NCI-H1694 (cell line): ENCODE measurements around the gene POU6F2.
A peak's percentile ranks its signal among the peaks of the same experiment; 100 is the strongest.
"Not testable (repeated sequence)": the region's sequence is repeated elsewhere in the genome, so short reads cannot be mapped to it uniquely, and the experiment has no call there.

Experiments
- DNase-seq: peaks from one replicate; lab custom pipeline; 2025; lab: John Stamatoyannopoulos, UW

The POU6F2 gene

DNA sequence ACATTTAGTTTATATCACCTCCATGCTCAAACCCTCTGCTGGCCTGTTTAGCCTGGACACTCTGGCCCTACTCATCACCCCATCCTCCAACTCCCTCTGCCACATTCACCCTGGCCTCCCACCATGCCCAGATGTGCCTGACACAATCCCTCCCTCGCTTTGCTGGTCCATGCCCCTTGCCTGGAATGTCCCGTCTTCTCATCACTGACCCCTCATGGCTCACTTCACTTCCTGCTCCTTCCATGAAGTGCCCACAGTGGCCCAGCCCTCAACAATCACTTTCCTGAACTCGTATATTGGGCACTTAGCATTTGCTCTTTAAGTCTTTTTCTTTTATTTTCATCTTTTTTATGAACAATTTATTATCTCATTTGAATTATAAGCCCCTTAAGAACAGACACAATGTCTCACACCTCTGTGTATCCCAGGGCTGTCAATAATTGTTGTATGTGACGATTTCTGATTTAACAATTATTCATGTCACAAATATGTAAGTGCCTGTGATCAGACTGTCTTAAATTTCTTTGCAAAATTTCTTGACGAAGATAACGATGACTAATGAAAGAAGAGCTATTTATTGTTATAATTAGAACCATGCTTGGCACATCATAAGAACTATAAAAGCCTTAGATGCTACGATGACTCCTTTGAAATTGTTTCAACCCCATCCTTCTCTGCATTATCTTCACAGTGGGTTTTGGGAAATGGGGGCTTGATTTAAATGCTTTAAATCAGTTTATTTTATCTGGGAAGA lies 378.6 kb downstream of the POU6F2 start:
- no peak for DNase-seq

DNA sequence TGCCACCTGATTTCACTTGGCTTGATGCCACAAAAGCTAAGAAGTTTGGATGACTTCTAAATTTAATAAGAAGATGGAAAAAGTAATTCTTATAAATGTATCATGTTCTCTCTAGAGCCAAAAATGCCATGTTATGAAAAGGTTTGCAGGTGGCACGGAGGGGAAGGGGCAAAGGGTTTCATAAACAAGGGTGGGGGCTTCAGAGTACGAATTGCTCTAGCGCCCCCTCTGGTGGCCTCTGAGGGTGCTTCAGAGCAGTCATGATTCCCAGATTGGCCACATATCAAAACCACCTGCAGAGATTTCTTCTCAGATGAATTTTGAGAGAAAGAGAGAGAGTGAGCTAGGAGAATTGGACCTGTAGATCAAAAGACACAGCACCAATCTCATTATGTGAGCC lies 379.9 kb downstream of the POU6F2 start:
- no peak for DNase-seq

DNA sequence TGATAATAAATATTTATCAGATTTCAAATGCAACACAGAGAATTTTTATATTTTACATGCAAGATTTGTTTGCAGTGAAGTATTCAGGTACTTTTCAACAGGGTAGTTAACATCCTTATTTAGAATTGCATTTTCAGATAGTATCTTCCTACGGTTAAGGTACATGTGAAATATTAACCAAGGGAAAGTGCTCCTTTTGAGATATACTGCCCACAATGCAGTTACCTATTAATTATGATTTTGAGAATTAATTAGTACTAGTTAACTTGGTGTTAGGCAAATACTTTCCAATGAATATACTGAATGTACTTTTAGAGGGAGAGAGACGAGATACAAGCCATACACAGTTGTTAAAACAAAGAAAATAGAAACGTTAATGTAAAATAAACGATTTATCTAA lies 382.3 kb downstream of the POU6F2 start:
- DNase-seq = no peak

DNA sequence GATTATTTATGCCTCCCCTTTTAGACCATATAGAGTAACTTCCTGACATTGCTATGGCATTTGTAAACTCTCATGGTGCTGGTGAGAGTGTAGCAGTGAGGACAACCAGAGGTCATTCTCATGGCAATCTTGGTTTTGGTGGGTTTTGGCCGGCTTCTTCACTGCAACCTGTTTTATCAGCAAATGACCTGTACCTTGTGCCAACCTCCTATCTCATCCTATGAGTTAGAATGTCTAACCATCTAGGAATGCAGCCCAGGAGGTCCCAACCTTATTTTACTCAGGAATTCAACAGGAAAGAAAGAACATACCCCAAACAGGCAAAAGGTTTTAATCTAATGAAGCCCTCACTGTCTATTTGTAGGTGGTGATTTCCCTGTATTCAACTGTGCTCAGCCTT lies 383.1 kb downstream of the POU6F2 start:
- DNase-seq = no peak

DNA sequence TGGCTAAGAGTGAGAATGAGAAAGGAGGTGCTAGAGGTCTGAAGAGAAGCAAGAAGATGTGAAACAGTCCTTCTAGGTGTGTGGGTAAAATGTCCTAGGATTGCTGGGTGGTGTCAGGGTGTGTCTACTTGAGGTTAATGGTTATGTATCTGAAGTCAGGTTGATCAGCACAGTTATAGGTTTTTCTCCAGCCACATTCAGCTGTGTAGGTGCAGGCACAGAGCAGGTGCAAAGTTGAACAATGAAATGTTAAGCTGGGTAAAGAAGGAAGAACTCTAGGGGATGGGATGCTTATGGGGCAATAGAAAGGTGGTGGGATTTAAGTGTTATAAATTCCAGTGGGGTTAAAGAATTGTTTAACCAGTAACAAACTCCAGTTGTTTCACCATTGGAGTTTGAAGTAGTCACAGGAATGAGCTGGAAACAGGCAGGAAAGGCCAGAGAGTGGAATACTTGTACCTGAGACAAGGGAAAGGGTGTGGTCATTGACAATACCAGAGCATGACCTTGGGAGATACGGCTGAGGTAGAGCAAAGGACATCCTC lies 388.1 kb downstream of the POU6F2 start:
- no peak for DNase-seq

DNA sequence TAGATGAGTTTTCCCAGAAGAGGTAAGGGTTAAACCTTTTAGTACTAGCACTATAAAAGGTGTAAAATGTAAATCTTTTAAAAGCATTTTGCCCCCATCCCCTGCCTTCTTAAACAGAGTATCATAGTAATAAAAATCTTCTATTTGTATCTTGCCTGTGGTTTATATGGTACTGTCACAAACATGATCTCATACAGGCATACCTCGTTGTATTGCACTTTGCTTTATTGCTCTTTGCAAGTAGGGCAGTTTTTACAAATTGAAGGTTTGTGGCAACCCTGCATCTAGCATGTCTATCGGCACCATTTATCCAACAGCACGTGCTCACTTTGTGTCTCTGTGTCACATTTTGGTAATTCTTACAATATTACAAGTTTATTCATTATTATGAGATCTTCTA lies 389.7 kb downstream of the POU6F2 start:
- DNase-seq = no peak

DNA sequence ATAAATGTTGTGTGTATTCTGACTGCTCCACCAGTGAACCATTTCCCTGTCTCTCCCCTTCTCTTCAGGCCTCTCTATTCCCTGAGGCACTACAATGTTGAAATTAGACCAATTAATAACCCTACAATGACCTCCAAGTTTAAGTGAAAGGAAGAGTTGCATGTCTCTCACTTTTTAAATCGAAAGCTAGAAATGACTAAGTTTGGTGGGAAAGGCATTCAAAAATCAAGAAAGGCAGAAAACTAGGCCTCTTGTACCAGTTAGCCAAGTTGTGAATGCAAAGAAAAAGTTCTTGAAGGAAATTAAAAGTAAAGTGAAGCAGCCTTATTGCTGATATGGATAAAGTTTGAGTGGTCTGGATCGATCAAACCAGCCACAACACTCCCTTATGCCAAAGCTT lies 390.2 kb downstream of the POU6F2 start:
- DNase-seq = no peak

DNA sequence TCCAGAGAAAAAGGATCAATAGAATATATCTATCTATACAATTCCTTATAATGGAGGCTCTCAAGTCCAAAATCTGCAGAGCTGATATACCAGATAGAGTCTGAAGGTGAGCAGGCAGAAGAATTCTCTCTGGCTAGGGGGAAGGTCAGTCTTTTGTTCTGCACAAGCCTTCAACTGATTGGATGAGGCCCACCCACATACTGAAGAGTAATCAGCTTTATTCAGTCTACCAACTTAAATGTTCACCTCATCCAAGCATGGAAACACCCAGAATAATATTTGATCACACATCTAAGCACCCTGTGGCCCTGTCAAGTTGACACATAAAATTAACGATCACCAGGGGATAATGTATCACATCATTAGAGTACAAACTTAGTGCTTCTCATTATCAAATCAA lies 394.7 kb downstream of the POU6F2 start:
- no peak for DNase-seq

DNA sequence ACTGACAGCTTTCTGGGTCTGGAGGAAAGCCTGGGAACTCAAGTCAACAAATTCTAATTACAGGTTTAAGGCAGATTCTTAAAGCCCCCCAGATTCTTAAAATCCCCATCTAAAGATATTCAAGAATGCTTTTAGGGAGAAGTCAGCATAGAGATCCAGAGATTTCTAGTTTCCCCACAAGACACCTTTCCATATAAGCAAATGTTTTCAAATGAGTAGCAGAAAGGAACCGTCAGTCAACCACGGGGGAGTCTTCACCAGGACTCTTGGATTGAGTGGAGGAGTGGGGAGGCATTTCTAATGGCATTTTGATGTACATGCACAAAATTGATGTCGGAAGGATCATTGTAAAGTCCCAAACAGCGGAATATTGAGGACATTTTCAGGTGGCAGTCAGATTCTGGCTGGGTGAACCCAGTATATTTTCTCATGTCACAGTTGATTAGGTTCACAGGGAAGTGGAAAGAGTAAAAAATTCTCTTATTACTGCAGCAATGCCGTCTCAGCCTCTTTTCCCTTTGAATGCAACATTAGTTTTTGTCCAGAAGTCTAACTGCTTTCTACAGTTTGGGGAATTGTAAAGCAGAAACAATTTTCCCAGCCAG lies 396.8 kb downstream of the POU6F2 start:
- DNase-seq = no peak

DNA sequence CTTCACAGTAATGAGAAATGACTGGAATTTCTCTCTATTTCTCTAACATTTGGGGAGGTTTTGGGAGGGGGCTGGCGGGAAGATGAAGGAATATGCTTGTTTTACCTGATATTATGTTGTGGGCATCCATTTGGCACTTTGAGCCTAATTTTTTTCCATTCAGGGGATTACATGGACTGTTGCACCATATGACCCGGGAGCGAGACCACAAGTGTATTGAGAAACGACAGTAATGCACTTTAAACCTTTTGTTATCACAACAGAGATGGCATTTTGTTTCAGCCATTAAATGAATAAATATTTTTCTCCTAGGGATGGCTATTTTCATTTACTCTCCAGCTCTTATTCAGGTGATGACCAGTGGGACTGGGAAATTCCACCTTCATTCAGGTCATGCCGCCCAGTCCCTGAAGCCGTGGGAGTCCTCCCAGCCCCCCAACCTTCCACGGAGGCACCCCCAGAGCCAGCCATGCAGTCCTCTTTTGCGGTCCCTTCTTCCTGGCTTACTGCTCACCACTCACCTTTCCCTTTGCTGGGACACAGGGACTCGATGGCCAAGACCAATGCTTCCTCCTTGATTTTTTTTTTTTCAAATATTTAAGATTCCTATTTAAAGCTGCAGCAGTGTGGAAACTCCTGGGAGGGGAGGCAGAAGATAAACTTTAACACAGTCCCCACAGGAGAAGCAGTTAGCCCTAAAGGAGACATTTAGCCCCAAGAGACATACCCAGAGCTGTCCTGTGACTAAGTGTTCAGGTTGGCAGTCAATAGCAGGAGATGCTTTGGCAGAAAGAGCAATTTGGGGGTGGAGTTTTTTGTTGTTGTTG lies 397.6 kb downstream of the POU6F2 start:
- DNase-seq = no peak

DNA sequence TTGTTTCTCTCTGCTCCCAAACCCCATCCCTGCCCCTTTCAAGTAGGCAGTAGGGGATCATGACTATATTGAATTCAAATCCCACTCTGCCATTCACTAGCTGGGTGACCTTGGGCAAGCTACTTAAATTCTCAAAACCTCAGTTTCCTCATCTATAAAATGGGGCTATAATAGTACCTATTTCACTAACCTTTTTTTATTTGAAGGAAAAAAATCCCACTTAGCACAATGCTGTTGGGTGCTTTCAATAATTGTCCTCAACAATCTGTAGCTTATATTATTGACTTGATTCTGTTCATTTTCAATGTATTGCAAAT lies 398.1 kb downstream of the POU6F2 start:
- DNase-seq = no peak

DNA sequence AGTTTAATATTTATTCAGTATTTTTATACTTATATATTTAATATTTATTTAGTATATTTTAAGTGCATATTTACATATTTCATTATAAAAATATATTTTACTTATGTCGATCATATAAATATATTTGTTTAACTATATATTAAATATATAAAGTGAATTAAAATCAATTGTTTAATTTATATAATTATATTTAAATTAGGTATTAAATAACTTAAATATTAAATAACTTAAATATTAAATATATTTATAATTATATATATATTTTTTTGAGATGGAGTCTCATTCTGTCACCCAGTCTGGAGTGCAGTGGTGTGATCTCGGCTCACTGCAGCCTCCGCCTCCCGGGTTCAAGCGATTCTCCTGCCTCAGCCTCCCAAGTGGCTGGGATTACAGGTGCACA lies 399.2 kb downstream of the POU6F2 start:
- DNase-seq = not testable (repeated sequence)

DNA sequence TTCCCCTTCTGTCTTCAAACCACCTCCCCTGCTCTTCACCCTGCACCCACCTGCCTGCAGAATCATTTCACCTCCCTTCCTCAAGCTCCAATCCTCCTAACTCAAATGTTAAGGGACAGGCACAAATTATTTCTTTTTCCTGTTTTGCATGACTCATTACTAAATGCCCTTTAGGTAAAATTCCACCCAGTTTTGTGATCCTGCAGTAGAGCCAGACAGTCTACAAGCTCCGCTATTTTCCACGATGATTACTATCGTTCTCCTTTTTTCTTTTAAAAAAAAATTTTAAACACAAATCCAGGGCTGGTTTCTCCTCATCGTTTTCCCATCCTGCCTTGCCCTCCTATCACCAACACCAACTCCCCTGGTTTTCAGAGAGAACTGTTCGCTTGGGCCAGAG lies 401.7 kb downstream of the POU6F2 start:
- no peak for DNase-seq

DNA sequence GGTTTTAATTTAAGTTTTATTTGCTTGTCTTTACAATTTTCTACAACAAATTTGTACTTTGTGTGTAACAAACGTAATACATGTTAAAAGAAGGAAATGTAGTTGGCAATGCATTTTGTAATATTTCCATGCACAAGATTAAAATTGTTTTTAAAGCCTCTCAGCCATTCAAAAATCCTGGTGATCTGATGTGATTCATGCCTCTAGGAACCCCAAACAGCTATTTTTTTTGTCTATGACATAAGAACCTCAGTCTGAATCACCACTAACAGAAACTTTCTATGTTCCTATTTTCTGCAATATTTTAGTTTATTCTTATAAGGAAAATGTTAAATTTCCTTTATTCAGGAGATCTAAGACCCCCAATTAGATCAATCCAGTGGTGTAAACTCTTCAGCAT lies 405.4 kb downstream of the POU6F2 start:
- no peak for DNase-seq

DNA sequence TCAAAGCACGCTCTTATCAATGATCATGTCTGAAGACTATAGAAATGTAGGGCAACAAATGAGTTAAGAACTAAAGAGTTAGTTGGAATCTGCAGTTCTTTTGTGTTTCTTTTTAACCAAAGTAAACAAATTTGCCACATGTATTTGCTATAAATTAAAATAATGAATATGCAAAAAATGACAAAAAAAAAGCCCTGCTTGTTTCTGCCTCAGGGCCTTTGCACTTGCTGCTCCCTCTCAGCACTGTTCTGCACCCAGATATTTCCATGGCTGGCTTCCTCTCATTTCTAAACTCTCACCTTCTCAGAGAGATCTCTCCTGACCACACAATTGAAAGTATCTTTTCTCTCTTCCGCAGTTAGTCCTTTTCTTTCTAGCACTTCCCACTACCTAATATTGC lies 406.7 kb downstream of the POU6F2 start:
- DNase-seq = no peak

DNA sequence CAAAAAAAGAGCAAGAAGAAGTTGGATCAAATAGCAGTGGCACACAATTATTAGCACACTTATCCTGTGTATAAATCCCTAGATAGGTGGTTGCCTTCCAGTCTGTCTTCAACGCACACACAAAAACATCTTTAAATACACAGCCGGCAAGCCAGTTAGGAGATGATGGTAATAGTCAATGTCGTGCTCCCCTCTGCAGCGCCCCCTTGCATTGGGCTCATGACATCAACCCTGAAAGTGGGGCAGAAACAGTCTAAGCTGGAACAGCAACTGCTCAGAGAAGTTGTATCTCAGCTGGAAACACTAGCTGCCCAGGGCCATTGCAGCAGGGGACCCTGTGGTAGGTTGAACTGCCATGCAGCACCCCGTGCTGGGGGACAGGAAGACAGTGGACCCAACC lies 409.0 kb downstream of the POU6F2 start:
- DNase-seq = no peak

DNA sequence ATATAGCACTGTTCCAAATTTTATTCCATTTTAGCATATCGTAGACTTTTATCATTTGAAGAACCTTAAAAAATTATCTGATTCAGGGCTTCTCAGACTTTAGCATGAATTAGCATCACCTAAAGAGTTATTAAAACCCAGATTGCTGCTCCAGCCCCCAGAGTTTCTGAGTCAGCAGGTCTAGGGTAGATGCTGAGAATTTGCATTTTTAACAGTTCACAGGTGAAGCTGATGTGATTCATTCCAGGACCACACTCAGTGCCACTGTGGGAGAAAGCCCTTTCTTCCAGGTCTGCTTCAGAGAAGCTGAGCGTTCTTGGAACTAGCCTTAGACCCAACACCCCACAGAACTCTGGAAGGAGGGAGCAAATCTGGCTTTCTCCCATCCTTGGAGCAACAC lies 414.4 kb downstream of the POU6F2 start:
- no peak for DNase-seq

DNA sequence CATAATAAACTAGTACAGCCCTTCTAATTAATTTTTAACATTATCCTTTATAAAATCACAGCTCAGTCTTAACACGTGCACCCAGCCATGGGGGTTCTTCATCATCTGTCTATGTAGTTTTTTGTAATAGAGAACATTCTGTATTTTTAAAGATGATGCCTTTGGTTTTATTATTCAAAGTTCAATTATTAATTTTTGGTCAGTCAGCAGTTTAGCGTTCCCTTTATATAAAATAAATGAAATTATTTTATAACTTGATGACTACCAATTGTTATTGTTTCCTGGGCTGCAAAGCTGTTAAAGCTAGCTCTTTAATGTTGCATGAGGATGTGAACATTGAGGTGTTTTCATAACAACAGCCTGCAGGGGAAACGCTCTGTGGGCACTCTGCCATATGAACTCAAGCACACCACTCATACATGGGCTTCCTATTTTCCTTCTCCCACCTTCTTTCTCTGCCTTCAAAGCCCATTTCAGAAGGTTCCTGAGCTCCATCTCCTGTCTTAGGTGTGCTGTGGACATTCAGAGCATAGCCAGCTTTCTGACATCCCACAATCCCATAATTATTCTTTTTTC lies 416.5 kb downstream of the POU6F2 start:
- peak; percentile 15 for DNase-seq

DNA sequence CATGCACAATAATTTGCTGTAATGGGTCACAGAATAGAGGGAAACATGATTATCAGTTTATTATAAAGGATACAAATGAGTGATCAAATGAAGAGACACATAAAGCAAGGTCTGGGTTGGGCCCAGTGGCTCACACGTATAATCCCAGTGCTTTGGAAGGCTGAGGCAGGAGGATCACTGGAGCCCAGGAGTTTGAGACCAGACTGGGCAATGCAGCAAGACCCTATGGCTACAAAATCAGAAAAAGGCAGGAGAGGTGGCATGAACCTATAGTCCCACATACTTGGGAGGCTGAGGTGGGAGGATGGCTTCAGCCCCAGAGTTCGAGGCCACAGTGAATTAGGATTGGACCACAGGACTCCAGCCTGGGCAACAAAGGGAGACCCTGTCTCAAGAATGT lies 421.7 kb downstream of the POU6F2 start:
- DNase-seq = no peak

DNA sequence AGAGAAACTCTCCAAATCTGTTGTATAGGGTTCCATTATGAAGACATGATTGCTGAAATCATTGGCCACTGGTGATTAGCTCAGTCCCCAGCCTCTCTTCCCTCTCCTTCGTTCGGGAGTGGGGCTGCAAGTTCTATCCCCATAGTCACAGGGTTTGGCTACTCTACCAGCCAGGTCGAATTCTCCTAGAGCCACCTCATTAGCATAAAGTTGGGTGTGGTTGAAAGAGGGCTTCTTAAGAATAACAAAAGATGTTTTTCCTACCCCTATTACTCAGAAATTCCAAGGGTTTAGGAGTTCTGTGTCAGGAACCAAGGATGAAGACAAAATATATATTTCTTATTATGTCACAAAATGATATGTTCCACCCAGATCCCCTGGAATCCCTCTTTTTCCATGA lies 422.3 kb downstream of the POU6F2 start:
- DNase-seq = no peak

DNA sequence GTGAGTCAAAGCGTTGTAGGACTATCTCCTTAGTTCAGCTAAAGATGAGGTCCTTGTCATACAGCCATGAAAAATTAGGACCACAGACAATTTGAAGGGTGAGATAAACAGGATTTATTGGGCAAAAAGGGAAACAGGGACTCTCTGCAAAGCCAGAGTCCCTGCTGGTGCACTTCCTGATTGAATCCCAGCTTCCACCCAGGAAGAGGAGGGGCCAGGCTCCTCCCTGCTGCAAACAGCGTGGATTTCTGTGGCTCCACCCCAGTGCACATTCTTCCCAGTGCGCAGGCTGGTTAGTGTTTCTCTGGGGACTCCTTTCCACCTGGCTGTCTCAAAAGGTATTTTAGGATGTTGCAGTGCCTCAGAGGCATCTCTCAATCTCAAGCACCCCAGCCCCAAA lies 423.1 kb downstream of the POU6F2 start:
- no peak for DNase-seq

DNA sequence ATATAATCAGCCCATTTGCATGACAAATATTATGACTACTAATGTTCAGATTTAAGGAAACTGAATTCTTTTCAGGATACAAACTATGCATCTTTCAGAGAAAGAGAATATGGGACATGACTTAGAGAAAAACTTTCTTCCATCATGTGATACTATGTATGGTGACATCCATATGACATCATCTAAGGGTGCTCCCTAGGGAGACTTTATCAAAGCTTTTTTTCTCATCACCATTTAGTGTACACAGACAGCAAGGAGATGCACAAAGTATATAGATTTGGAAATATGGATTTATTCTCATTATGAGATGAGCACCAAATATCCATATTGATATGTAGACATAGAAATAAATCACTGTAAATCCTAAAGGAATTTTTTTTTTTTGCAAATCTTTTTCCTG lies 424.3 kb downstream of the POU6F2 start:
- no peak for DNase-seq

DNA sequence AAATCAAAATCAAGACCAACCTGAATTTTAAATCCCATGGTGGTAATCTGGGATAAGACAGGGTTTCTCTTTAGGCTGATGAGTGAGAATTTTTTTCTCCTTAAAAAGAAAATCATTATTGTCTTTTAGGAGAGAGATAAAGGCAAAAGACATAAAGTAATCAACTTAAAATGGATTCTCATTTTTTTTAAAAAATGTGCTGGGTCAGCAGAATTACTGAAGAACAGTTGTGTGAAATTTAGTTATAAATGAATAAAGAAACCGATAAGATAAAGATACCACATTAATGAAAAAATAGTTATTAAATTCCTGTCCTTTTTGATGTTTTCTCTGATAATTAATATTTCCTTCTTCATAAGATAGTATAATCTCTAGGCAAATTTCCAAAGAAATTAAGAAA lies 427.2 kb downstream of the POU6F2 start:
- no peak for DNase-seq
